ENCODE data around the gene NUP85.

The NUP85 gene

DNA sequence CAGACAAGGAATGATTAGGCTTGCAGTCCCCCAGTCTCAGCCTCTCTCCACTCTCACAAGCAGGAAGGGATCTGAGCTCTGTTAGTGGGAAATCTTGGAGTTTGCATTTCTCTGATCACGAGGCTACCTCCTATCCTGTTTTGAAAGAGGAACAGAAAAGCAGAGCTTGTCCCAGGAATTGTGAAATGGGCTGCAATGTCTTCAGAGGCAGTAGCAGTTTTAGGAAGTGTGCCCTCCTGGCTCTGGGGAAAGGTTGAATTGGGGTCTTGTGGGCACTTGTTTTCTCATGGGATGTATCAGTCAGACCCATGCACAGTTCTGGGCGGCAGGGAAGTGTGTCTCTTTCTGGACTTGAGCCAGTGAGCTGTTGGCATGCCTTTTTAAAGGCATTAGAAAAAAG, 22.8 kb downstream of the NUP85 start:
- Histone ChIP-seq H3K4me3 (no peak overlapping the region), H3K27ac (peak overlapping the region in 1 of 2 donors; percentile 72)
- DNase-seq (ENCODE audit: low spot score) = no peak
- TF ChIP-seq, protein P1, sequence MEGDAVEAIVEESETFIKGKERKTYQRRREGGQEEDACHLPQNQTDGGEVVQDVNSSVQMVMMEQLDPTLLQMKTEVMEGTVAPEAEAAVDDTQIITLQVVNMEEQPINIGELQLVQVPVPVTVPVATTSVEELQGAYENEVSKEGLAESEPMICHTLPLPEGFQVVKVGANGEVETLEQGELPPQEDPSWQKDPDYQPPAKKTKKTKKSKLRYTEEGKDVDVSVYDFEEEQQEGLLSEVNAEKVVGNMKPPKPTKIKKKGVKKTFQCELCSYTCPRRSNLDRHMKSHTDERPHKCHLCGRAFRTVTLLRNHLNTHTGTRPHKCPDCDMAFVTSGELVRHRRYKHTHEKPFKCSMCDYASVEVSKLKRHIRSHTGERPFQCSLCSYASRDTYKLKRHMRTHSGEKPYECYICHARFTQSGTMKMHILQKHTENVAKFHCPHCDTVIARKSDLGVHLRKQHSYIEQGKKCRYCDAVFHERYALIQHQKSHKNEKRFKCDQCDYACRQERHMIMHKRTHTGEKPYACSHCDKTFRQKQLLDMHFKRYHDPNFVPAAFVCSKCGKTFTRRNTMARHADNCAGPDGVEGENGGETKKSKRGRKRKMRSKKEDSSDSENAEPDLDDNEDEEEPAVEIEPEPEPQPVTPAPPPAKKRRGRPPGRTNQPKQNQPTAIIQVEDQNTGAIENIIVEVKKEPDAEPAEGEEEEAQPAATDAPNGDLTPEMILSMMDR (IDR thresholded peaks at IDR 0.05) = no peak

DNA sequence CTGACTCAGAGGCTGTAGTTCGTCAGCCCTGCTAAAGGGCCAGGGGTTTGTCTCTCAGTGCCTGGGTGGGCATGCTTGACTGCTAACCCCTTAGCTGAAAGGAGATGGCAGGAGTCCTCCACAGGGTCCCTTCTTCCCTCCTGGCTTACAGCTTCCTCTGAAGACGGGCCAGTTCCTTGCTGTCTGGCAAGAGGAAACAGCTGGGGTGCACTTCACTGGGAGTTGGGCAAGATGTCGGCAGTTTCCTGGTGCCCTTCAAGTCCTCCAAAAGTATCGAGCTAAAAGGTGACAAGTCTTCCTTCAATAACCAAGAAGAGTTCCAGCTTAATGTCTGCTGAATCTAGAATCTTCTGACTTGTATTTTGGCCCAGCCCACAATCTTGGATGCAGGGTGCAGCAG, 23.4 kb downstream of the NUP85 start:
- Histone ChIP-seq H3K4me3 (no peak overlapping the region), H3K27ac (peak overlapping the region in 1 of 2 donors; percentile 72)
- TF ChIP-seq, protein P1 (IDR thresholded peaks at IDR 0.05) = no peak
- DNase-seq (ENCODE audit: low spot score) = no peak

DNA sequence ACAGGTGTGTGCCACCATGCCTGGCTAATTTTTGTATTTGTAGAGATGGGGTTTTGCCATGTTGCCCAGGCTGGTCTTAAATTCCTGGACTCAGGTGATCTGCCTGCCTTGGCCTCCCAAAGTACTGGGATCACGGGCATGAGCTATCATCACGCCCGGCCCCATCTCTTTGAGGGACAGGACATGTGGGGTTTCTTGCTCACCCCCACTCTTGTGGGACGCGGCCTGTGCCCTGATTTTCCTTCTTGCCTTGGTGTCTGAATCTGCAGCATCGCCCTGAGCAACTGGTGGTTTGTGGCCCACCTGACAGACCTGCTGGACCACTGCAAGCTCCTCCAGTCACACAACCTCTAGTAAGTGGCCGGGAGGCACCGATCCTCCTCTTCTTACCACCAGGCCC, 25.6 kb downstream of the NUP85 start:
- TF ChIP-seq, protein P1 (IDR thresholded peaks at IDR 0.05) = no peak
- Histone ChIP-seq H3K27ac (no peak overlapping the region), H3K4me3 (no peak overlapping the region)
- no peak for DNase-seq (ENCODE audit: low spot score)

DNA sequence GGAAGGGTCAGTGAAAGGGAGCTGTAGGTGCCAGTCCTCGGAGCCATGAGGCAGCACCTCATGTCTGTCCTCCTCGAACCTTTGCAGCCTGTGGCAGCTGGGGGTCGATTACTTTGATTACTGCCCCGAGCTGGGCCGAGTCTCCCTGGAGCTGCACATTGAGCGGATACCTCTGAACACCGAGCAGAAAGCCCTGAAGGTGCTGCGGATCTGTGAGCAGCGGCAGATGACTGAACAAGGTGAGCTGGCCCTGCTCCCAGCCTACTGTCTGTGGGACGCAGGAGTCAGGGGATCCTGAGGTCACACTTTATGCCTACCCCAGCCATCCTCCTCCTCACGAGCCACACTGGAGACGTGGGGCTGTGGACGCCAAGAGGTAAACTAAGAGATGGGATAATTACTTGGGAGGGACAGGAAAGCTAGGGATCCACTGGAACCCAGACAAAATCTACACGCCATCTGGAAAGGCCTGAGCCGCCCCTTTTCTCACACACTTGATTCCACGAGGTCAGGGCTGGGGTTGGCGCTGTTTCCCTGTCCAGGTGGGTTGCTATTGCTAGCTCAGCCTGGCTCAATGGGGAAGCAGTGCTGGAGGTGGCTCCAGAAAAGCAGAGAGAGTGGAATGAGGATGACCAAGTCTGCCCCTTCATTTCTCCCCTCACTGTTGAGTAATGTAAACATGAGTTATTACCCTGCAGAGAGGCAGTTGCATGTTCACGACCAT, 26.4 kb downstream of the NUP85 start:
- DNase-seq (ENCODE audit: low spot score) = no peak
- TF ChIP-seq, protein P1 (IDR thresholded peaks at IDR 0.05) = no peak

DNA sequence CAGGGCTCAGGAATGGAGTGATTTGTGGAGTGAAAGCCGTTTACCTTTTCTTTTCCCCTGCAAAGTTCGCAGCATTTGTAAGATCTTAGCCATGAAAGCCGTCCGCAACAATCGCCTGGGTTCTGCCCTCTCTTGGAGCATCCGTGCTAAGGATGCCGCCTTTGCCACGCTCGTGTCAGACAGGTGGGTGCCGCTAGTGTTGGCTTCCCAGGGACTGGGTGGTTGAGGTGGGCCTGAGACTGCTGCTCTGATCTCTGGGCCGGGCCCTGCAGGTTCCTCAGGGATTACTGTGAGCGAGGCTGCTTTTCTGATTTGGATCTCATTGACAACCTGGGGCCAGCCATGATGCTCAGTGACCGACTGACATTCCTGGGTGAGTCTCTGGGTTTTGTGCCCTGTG, 27.3 kb downstream of the NUP85 start:
- DNase-seq (ENCODE audit: low spot score) = no peak
- TF ChIP-seq, protein P1 (IDR thresholded peaks at IDR 0.05) = no peak
- no peak overlapping the region for H3K4me3 ChIP-seq
- H3K27ac ChIP-seq = no peak overlapping the region

More for the DNA sequence above, 26.4 kb downstream of the NUP85 start:
- H3K4me3 ChIP-seq = no peak overlapping the region
- no peak overlapping the region for H3K27ac ChIP-seq

DNA sequence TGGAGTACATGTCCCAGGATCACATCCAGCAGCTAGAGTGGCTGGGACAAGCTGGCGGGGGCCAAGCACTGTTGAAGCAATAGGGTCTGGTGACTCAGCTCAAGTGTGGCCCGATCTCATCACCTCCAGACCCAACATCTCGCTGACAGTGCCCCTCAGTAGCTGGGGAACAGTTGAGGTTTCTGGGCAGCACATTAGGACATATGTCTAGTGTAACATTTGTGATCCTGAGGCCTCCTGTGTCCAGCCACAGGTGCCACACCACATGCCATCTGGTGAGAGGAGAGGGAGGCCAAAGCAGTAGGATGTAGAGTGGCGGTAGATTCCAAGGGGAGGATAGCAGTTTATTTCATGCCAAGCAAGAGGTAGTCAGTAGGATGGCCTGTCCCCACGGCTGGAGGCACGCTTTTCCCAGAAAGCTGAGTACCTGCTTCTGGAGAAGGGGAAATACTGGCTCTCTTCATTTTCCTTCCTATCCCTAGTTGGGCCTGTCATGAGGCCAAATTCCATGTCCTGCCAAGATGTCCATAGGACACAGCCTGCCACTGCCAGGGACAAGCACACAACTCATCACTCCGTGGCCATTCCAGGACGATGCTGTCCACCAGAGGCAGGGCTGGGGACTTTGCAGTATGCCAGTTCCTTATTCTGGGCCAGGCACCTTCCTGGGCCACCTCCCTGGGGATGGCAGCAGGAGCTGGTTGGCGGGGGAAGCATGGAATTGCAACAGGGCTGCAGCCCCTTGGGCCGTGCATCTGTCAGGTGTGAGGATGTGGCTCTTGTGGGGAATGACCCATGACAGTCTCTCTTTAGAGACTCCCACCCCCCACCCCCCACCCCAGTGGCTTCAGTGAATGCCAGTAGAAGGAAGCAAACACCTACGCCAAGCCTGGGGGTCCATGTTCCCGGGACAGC, 31.9 kb downstream of the NUP85 start:
- peak overlapping the region in 1 of 2 donors; percentile 10 for H3K27ac ChIP-seq
- no peak for DNase-seq (ENCODE audit: low spot score)
- TF ChIP-seq, protein P1 (IDR thresholded peaks at IDR 0.05) = no peak
- H3K4me3 ChIP-seq = no peak overlapping the region

Measured in coronary artery (tissue), 2 donors.